GM12878 (cell line): ENCODE data around the gene FAM120A. TPM values are rescaled to one million over a fixed set of nuclear protein-coding genes. Genes with fewer than 3 reads are reported as not detected.
A peak's percentile ranks its signal among the peaks of the same experiment; 100 is the strongest.

Experiments
- ATAC-seq: fragments of 200-7000 bp; cut with Tn5 transposase; 3 replicates; pipeline ENCODE4 v1.9.1; 2020; ENCODE audit warnings: mild to moderate bottlenecking, moderate library complexity
- BruUV-seq: library from RNA; stranded (reverse); fragments of 400-500 nt; replicated peaks from 2 replicates; lab custom pipeline; 2021; lab: Mats Ljungman, UMichigan
- CTCF ChIA-PET: fragments of 300-600 bp; sonication (Branson Sonifier 250); formaldehyde crosslinking; extraction: SDS; loops from one replicate; lab custom pipeline; 2021; ENCODE audit warnings: inconsistent platforms; lab: Yijun Ruan, JAX
- POLR2A ChIA-PET: fragments of 350-600 bp; formaldehyde crosslinking; extraction: SDS; loops from one replicate; lab custom pipeline; 2021; ENCODE audit warnings: inconsistent platforms; lab: Charles Lee
- RAD21 ChIA-PET: fragments of 300-600 bp; sonication (Branson Sonifier 250); formaldehyde crosslinking; loops from one replicate; lab custom pipeline; 2023; ENCODE audit warnings: antibody characterized with exemption; ENCODE audit not compliant: unreplicated experiment; lab: Charles Lee
- SMC1A ChIA-PET: fragments of 300-600 bp; sonication (Branson Sonifier 250); formaldehyde crosslinking; loops from one replicate; lab custom pipeline; 2023; ENCODE audit not compliant: unreplicated experiment, uncharacterized antibody; lab: Charles Lee
- DNase-seq: peaks from one replicate; pipeline ENCODE4 v3.0.0-alpha.2; 2011; ENCODE audit warnings: low read depth, low spot score
- FAIRE-seq: peaks from 3 replicates; lab custom pipeline; 2011; peaks lifted over from hg19 to GRCh38; lab: Jason Lieb, UNC
- H2AFZ ChIP-seq: 2 replicates; pipeline ENCODE4 v1.6.0; 2011; ENCODE audit warnings: low read depth, low read length, control low read depth; ENCODE audit not compliant: control insufficient read depth
- H3K27ac ChIP-seq: 2 replicates; pipeline ENCODE4 v1.5.1; 2011; ENCODE audit warnings: control low read depth; ENCODE audit not compliant: control insufficient read depth, insufficient read depth
- H3K27me3 ChIP-seq, 2 experiments: replicated peaks in 1 of 2; 2 replicates each; pipeline versions ENCODE4 v1.6.0 to v1.6.1; 2011; ENCODE audit warnings: low read length in 1 of 2; ENCODE audit not compliant: control insufficient read depth in 2 of 2, insufficient read depth in 2 of 2
- H3K36me3 ChIP-seq, 2 experiments: 2 replicates each; pipeline ENCODE4 v1.5.1; 2011; ENCODE audit warnings: low read length in 1 of 2; ENCODE audit not compliant: control insufficient read depth in 2 of 2, insufficient read depth in 2 of 2
- H3K4me1 ChIP-seq: 2 replicates; pipeline ENCODE4 v1.6.1; 2011; ENCODE audit warnings: mild to moderate bottlenecking, low read length, moderate library complexity, mixed read lengths; ENCODE audit not compliant: control insufficient read depth, insufficient read depth
- H3K4me2 ChIP-seq: 2 replicates; pipeline ENCODE4 v1.6.0; 2011; ENCODE audit warnings: control low read depth; ENCODE audit not compliant: control insufficient read depth, insufficient read depth
- H3K4me3 ChIP-seq: fragments of 200-600 bp; sonication (generic); 2 replicates; pipeline ENCODE4 v1.5.1; 2016
- H3K79me2 ChIP-seq: 2 replicates; pipeline ENCODE4 v1.6.0; 2011; ENCODE audit warnings: low read length; ENCODE audit not compliant: control insufficient read depth, insufficient read depth
- H3K9ac ChIP-seq: 2 replicates; pipeline ENCODE4 v1.8.0; 2011; ENCODE audit warnings: low read length, control low read depth, mixed read lengths; ENCODE audit not compliant: control insufficient read depth, insufficient read depth
- H3K9me3 ChIP-seq: replicated peaks from 3 replicates; pipeline ENCODE4 v1.5.1; 2011; ENCODE audit warnings: mild to moderate bottlenecking, low read length; ENCODE audit not compliant: control insufficient read depth, insufficient read depth
- H4K20me1 ChIP-seq: 2 replicates; pipeline ENCODE4 v1.6.0; 2011; ENCODE audit not compliant: control insufficient read depth, insufficient read depth
- BACH1 ChIP-seq: fragments of 450-650 bp; IDR thresholded peaks from 2 replicates; pipeline ENCODE4 v1.6.1; 2017; ENCODE audit warnings: mild to moderate bottlenecking, borderline replicate concordance
- MYB ChIP-seq: fragments of 150-350 bp; IDR thresholded peaks from 2 replicates; pipeline ENCODE4 v1.6.1; 2014; ENCODE audit warnings: mild to moderate bottlenecking, low read depth, low read length, borderline replicate concordance
- NR2F1 ChIP-seq: fragments of 450-650 bp; conservative IDR thresholded peaks from 2 replicates; pipeline ENCODE4 v1.6.1; 2017; ENCODE audit warnings: mild to moderate bottlenecking
- RB1 ChIP-seq: fragments of 450-650 bp; formaldehyde crosslinking; IDR thresholded peaks from 2 replicates; pipeline ENCODE4 v1.6.1; 2017; ENCODE audit warnings: mild to moderate bottlenecking, borderline replicate concordance
- STAT3 ChIP-seq: IDR thresholded peaks from 2 replicates; pipeline ENCODE4 v1.6.1; 2011; ENCODE audit warnings: low read depth, low read length, improper control_type of control experiment
- YY1 ChIP-seq: IDR thresholded peaks from 2 replicates; pipeline ENCODE4 v1.6.1; 2011; ENCODE audit warnings: low read depth, mild to moderate bottlenecking, low read length
- ZNF274 ChIP-seq: IDR thresholded peaks from one replicate; pipeline ENCODE4 v1.8.0; 2011; ENCODE audit not compliant: insufficient read length, insufficient read depth
- ZZZ3 ChIP-seq: IDR thresholded peaks from 2 replicates; pipeline ENCODE4 v1.6.1; 2011; ENCODE audit warnings: low read depth; ENCODE audit not compliant: control insufficient read depth, insufficient read length
- WGBS: methylation state at CpG from one replicate; pipeline ENCODE4 v1.1.6; 2016; ENCODE audit warnings: low lambda C conversion rate; ENCODE audit not compliant: insufficient replicate concordance, insufficient coverage; ENCODE audit errors: missing lambda C conversion rate; 5-methylcytosine and 5-hydroxymethylcytosine counted together
- in situ Hi-C: fragments of 300-500 bp; cut with MboI; formaldehyde crosslinking; loops from 9 replicates; pipeline ENCODE4 v1.14.3; 2018; ENCODE audit warnings: mixed read lengths
- intact Hi-C: fragments of 100-400 bp; cut with micrococcal nuclease; formaldehyde crosslinking; loops from one replicate; pipeline ENCODE4 v1.14.2; 2022; ENCODE audit not compliant: unreplicated experiment
- polyA plus RNA-seq, 11 experiments: library from polyadenylated mRNA; depleted of rRNA in 4 of 11; unstranded in 6 of 11; stranded (reverse) in 5 of 11; fragments of >200 nt; fragmentation: Nextera tagmentation in 4 of 11; fragmentation: Illumina TruSeq in 1 of 11; extraction: Ambion mirVana in 4 of 11; extraction: Trizol in 1 of 11; gene quantifications; 1 replicate in 1 of 11; 2 replicates in 10 of 11; pipeline versions ENCODE4 v1.2.1 to v1.2.3, GENCODE V29; 2011 to 2016; ENCODE audit warnings: inconsistent platforms in 2 of 11, missing spikeins in 2 of 11, low read depth in 1 of 11
- total RNA-seq, 4 experiments: library from RNA; depleted of rRNA in 3 of 4; stranded (reverse); fragments of >200 nt in 3 of 4; fragmentation: Illumina TruSeq in 1 of 4; extraction: Trizol in 1 of 4; gene quantifications; 2 replicates each; pipeline versions ENCODE4 v1.2.1 to v1.2.3, GENCODE V29; 2013 to 2021
- TF ChIP-seq, protein P1 (sequence below): fragments of 450-650 bp; IDR thresholded peaks from 2 replicates; pipeline ENCODE4 v1.6.1; 2018; ENCODE audit warnings: borderline replicate concordance, mild to moderate bottlenecking; ENCODE audit not compliant: partially characterized antibody

FAM120A gene
- total and polyA plus RNA-seq, 10 of the 15 experiments (the other 5 are each of a cell fraction or from before 2014, with no cell fraction given): 13.1 to 89.6 (median 52.5) TPM

DNA sequence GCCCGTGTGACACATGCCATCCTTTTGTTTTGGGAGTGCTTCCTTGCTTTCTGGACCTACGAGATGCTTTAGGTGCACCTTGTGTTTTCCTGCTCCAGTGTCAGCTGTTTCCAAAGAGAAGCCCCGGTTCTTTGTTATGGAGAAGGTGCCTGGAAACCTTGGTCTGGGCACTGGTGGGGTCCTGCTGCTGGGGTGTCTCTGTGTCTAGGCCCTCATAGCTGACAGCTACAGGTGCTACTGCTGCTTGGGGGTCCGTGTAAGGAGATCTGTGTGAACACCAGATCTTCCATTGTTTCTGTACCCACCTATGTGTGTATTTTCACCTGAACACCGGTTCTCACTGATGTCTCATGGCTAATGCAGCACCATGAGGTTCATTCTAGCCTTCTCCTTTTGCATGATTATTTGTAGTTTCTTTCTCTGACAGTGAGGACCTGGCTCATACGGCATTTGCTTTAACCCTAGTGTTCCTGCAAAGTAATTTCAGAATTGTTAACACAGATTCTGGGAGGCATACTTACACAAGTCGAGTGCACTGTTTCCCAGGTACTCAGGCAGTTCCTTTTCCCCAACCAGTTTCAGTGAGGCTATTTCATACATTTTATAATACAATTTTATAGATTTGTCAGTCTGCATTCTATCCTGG is 15.1 kb downstream of the FAM120A start:
- Histone ChIP-seq H3K9ac (no peak overlapping the region), H3K4me3 (peak overlapping the region; percentile 26; the same call in 1 of the 2 replicates), H4K20me1 (no peaks in the 10 kb centered on the region), H3K4me1 (peaks cover 31% of the 10 kb centered on the region), H3K9me3 (no peaks in the 10 kb centered on the region; the same call in 2 of the 3 replicates), H2AFZ (no peak overlapping the region), H3K27ac (peak overlapping the region; percentile 61), H3K79me2 (peaks cover 98% of the 10 kb centered on the region), H3K36me3 (peaks cover 3 to 14% of the 10 kb centered on the region in 2 experiments; a peak in 2 of 4 replicates), H3K4me2 (peak overlapping the region; percentile 66), H3K27me3 (no peaks in the 10 kb centered on the region)
- ChIA-PET CTCF (interaction anchor here (1.1 to 1.2 kb wide), 2 partner anchors 13 to 99 kb away, joined by 3 to 6 read pairs; partner anchors contain the start of gene FAM120AOS), SMC1A (interaction anchor here (0.7 to 3.6 kb wide), 3 partner anchors 10 to 36 kb away, joined by 3 to 17 read pairs (median 3); partner anchors contain the start of gene FAM120AOS), POLR2A (interaction anchor here (2.1 to 5.2 kb wide), 2 partner anchors 10 to 14 kb away, joined by 10 to 64 read pairs; partner anchors contain the start of genes FAM120A and FAM120AOS), RAD21 (no interaction called here)
- in situ Hi-C loops: no loop called here
- DNase-seq (no peak), ATAC-seq (peak; percentile 9; the same call in 2 of the 3 replicates), FAIRE-seq (no peak)
- 45% methylated on average over 7 of the region's 7 CpGs for WGBS
- TF ChIP-seq RB1 (no peak), NR2F1 (no peak), ZNF274 (no peak), YY1 (no peak), MYB (no peak), BACH1 (no peak), STAT3 (no peak), ZZZ3 (no peak)
- TF ChIP-seq, protein P1, sequence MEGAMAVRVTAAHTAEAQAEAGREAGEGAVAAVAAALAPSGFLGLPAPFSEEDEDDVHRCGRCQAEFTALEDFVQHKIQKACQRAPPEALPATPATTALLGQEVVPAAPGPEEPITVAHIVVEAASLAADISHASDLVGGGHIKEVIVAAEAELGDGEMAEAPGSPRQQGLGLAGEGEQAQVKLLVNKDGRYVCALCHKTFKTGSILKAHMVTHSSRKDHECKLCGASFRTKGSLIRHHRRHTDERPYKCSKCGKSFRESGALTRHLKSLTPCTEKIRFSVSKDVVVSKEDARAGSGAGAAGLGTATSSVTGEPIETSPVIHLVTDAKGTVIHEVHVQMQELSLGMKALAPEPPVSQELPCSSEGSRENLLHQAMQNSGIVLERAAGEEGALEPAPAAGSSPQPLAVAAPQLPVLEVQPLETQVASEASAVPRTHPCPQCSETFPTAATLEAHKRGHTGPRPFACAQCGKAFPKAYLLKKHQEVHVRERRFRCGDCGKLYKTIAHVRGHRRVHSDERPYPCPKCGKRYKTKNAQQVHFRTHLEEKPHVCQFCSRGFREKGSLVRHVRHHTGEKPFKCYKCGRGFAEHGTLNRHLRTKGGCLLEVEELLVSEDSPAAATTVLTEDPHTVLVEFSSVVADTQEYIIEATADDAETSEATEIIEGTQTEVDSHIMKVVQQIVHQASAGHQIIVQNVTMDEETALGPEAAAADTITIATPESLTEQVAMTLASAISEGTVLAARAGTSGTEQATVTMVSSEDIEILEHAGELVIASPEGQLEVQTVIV: no peak
- no TSS peak for BruUV-seq
- intact Hi-C loops: no loop called here
